HG03139 (cell line): ENCODE results near the gene BRSK2.
"Not testable (repeated sequence)": the region's sequence is repeated elsewhere in the genome, so short reads cannot be mapped to it uniquely, and the experiment has no call there.

Experiments
- ATAC-seq: cut with Tn5 transposase; IDR thresholded peaks from one replicate; pipeline ENCODE4 v1.9.1; 2021; ENCODE audit not compliant: unreplicated experiment

BRSK2 gene

DNA sequence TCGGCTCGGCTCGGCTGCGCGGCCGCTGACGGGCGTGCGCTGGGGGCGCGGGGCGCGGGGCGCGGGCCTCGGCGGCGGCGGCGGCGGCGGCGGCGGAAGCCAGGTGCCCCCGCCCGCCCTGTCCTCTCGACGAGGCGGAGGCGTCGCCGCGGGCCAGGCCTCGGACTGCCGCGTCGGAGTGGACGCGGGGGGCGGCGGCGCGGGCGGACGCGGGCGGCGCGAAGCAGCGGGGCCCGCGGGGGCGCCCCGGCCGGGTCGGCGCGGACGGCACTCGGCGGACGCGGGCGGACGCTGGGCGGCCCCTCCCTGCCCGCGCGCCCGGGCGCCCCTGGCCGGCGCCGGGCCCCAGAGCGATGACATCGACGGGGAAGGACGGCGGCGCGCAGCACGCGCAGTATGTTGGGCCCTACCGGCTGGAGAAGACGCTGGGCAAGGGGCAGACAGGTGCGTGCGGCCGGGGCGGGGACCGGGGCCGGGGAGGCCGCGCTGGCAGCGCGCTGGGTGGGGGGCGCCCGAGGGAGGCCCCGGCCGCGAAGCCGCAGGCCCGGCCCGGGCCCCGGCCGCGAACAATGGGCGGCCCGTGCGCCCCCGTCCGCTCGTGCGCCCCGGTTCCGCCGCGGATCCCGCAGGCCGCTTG is at the start of gene BRSK2:
BRSK2 (plus strand) TSS at position 3 of the 637 bp plus-strand sequence; CDS start at position 354, 351 bp downstream.
- no peak for ATAC-seq

DNA sequence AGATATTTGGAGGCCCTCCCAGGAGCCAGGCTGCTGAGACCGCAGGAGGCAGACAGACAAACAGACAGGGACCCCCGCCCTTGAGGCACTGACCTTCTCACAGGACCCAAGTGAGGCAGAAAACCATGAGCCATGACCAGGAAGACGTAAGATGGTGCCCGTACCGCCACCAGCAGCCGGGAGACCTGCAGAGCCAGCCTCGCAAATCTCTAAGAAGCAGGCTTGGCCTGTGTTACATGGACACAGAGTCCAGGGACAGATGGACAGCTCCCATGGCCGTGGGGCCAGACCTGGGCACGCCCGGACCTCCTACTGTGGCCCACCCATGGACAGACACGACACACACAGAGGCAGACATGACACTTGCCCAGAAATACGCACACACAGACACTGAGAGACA is 49.6 kb upstream of the BRSK2 start:
- no peak for ATAC-seq

DNA sequence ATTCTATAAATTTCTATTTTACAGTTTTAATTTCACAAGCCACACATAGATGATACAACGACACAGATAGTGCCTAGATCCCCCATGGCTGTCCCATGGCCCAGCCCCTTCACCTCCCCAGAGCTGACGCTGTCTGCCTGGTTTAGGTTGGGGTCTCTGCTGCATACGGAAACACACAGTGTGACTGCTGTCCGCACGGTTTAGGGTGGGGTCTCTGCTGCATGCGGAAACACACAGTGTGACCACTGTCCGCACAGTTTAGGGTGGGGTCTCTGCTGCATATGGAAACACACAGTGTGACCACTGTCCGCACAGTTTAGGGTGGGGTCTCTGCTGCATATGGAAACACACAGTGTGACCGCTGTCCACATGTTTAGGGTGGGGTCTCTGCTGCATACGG is 48.5 kb upstream of the BRSK2 start:
- ATAC-seq: not testable (repeated sequence)

DNA sequence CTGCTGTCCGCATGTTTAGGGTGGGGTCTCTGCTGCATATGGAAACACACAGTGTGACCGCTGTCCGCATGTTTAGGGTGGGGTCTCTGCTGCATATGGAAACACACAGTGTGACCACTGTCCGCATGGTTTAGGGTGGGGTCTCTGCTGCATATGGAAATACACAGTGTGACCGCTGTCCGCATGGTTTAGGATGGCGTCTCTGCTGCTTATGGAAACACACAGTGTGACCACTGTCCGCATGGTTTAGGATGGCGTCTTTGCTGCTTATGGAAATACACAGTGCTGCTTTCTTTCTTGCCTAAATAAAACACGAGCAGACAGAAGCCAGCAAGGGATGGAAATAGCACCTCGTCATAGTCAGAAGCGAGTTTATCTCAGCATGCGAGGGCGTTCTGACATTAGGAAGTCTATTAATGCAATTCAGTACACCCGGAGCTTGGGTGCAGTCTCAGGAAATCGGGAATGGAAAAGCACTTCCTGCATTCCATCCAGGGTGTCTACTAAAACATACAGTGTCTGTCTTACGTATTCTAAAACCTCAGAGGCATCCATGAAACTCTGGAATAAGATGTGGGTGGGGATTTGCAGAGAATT is 47.7 kb upstream of the BRSK2 start:
- no peak for ATAC-seq

DNA sequence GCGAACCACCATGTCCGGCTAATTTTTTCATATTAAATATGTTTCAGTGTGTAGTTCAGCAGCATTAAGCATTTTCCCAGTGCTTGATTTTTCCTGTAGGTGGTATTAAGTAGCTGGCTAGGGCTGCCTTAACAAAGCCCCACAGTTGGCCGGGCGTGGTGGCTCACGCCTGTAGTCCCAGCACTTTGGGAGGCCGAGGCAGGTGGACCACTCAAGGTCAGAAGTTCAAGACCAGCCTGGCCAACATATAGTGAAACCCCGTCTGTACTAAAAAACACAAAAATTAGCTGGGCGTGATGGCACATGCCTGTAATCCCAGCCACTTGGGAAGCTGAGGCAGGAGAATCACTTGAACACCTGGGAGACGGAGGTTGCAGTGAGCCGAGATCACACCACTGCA is 46.8 kb upstream of the BRSK2 start:
- ATAC-seq: no peak

DNA sequence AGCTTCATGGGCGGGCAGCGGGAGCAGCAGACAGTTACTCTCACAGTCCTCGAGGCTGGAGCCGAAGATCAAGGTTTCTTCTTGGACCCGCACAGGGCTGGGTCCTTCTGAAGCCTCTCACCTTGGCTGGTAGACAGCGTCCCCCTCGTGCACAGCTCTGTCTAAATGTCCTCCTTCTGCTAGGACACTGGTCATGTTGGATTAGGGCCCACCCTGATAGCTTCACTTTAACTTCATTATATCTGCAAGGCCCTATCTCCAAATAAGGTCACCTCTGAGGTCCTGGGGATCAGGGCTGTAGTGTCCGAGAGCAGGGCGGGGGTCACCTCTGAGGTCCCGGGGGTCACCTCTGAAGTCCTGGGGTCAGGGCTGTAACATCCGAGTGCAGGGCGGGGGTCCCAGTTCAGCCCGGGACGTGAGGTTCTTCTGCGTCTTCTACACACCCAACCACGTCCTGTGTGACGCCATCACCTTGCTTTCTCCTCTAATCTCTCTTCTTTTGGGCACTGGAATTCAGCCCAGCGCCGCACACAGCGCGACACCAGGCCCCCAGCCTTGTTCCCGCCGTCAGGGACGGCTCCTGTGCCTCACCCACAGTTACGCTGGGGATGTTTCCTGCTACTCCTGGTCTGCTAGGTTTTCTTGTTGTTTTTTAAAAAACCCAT is 46.2 kb upstream of the BRSK2 start:
- ATAC-seq: no peak

DNA sequence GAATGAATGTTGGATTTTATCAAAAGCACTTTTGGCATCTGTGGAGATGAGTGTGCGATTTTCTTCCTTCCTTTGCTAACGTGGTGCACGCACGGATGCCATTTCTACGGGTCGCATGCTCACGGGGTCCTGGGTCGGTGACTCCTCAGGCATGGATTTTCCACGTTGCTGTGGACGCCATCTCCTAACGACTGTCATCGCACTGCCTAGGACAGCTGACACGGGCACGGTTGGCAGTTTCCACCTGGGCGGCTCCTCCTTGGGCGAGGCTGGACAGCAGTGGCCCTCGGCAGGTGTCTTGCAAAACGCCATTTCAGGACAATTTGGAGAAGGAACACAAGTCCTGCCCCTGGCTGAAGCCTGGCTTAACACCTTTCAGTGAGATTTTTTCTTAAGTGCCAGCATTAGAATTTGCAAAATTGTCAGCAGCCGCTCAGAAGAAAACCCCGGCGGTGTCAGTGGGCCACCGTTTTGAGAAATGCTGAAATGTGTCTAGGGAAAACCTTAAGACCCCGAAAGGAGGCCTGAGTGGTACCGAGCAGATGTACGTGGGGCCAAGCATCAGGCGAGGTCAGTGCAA is 45.6 kb upstream of the BRSK2 start:
- ATAC-seq: no peak

DNA sequence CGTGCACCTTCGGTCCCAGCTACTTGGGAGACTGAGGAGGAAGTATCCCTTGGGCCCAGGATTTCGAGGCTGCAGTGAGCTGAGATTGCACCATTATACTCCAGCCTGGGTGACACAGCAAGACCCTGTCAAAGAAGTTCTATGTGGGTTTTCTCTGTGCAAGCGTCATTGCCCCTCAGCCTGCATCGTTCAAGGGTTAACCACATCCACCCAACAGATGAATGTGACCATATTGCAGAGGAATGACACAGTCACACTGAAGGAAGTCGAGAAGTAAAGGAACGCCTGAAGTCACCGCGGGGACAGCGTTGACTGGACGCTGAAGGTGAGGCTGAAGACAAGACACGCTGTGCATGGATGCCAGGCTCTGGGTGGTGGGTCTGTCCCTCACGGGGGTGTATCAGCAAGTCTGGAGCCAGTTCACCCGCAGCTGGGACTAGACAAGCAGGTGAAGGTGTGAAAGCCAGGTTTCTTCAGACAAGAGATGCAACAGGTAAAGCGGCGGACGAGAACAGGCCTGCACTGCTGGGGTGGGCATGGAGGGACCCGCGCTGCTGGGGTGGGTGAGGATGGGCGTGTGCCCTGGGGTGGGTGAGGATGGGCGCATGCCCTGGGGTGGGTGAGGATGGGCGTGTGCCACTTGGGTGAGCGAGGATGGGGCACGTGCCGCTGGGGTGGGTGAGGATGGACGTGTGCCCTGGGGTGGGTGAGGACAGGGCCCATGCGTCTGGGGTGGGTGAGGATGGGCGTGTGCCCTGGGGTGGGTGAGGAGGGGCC is 43.8 kb upstream of the BRSK2 start:
- ATAC-seq: no peak

DNA sequence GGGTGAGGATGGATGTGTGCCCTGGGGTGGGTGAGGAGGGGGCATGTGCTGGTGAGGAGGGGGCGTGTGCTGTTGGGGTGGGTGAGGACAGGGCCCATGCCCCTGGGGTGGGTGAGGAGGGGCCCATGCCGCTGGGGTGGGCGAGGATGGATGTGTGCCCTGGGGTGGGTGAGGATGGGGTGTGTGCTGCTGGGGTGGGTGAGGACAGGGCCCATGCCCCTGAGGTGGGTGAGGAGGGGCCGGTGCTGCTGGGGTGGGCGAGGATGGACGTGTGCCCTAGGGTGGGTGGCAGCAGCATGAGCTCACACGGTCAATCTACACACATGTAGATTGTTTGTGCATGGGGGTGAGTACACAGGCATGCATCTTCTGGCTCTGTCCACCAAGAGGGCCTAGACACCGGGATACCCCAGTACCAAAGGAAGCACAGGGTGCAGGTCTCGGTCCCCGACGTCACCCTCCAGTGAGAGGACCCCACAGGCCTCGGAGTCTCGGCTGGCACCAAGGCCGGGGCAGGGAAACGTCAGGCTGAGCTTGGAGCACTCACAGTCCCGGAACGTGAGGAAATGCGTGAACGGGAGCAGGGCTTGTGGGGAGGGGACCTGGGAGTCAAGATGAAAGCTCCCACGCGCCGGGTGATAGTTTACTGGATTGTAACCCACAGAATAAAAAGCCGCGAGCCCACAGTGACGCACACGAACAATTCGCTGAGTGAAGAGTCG is 42.9 kb upstream of the BRSK2 start:
- ATAC-seq: no peak

DNA sequence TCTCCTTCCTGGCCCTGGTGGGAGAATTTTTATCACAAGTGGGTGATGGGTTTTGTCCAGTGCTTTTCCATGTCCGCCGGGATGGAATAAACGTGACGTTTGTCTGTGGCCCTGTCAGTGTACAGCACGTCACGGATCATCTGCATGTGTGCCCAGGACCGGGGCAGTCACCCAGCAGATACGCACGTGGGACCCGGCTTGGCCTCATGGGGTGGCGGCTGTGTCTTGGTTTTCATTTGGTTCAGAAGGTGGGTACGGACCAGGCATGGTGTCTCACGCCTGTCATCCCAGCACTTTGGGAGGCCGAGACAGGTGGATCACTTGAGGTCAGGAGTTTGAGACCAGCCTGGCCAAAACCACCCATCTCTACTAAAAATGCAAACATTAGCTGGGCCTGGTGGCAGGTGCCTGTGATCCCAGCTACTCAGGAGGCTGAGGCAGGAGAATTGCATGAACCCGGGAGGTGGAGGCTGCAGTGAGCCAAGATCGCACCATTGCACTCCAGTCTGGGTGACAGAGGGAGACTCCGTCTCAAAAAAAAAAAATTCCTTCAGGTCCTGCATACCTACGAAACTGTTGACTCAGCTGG is 42.2 kb upstream of the BRSK2 start:
- not testable (repeated sequence) for ATAC-seq

DNA sequence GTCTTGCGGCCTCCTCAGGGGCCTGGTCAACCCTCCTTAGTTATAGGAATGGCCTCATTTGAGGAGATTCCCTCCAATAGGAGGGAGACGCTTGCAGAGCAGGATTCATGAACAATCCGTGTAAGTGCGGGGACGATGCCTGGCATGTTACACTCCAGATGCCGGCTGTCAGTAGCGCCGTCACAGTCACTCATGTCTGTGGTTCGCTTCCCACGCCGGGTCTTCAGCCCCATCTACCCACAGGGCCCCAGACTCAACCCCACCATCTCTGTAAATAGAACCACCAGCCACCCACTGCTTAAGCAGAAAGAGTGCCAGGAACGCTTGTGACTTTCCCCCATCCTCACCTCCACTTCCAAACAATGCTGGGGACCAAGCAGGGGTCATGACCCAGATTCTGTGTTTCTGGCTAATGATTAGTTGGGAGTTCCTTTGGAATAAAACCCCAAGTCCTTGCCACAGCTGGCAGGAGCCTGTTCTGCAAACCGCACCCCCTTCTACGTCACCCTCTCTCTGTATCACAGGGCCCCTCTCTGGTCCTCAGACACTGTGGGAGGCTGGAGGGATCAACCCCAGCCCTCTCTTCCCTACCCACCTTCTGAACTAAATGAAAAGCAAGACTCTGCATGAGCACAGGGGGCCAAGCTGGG is 41.5 kb upstream of the BRSK2 start:
- no peak for ATAC-seq

DNA sequence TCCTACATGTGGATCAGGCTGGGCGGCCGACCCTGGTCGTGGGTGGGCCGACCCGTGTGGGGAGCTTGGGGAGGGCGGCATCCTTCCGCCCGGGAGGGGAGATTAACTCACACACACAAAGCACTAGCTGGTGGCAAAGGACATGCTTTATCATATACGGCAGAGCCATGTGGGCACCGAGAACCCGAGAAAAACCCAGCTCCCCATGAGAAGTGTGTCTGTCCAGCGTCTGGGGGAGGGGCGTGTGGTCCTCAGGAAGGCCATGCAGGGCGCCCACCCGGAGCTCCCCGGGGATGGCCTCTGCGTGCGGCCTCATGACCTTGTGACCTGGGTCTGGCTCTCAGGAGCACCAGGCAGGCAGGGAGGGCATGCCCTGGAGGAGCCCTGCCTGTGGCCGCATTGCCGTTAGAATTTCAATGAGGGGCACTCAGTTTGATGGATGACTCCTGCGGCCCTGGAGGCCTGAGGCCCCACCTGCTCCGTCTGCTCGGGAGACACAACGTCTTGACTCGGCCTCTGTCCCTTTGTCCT is 40.9 kb upstream of the BRSK2 start:
- ATAC-seq: no peak

DNA sequence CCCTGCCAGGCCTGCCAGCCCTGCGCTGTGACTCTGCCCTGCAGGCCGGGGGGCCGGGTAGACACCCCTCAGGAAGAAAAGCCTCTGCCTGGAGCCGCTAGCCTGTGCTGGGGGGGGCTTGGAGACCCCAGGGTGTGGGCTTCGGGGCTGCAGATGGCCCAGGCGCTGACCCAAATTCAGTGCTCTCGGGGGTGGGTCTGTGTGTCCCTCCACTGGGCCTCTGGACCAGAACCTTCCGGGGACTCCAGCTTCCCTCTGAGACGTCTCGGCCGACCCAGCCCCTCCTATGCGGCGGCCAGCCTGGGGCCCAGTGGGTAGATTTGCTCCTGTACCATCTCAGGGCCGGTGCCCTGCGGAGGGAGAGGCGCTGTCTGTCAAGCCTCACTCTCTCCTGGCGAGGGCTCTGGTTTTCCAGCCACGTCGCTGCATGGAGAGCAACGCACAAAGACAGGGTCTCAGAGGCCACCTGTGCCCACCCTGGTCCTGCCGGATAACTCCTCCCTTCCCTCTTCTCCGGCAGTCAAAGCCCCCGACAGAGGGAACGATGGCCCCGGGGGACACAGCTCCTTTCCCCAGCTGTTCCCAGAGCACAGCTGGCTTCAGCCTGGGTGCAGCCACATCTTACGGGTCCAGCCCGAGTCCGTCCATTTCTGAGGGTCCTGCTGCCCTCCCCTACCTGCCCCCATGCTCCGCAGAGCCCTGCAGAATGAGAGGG is 40.2 kb upstream of the BRSK2 start:
- no peak for ATAC-seq

DNA sequence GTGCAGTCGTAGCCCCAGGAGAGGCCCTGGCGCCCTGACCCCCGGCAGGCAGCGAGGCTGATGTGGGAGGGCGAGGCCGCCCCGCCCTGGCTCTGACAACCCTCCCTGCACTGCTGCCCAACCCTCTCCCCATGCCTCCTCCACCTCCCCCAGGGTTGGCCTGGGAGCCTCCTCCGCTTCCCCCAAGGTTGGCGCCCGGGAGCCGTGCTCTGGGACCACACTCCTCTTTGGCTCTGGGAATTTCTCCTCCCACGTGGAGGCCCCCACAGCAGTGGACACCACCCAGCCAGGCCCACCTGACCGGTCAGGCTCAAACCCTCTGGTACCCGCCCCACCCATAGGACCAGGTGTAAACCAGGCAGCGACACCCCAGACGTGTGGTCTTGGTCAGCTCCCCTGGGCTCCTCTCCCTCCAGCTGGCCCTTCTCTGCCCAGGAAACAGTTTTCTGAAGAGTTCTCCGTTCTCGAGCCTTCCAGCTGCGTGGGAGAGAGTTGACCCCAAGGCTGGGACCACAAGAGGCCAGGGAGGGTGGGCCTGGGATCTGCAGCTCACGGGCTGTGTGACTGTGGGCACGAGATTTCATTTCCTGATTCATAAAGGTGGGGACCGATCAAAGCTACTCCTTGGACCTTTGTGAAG is 39.5 kb upstream of the BRSK2 start:
- ATAC-seq: no peak

DNA sequence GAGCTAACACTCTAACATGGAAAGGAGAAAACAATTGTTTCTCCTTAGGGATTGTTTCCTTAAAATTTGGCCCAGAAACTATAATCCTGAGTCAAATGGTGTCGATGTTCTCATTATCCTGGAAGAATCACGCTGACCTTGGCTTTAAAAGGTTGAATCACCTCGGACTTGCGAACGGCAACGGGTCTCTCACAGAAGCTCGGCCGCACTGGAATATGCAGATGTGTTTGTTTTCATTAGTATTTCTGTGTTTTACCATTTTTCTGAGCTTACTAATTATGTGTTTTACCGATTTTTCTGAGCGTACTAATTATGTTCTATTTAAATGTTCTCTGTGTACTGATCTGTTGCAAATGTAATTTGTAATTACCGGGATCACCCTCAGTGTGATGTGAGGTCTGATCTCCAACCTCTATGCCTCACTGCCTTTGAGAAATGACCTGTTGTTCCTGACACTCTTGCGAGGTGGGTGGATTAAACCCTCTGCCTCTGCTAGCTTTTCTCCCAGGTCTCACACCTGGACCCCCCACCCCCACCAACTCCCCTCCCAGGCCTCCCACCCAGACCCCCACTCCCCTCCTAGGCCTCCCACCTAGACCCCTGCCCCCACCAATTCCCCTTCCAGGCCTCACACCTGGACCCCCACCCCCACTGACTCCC is 38.3 kb upstream of the BRSK2 start:
- no peak for ATAC-seq

DNA sequence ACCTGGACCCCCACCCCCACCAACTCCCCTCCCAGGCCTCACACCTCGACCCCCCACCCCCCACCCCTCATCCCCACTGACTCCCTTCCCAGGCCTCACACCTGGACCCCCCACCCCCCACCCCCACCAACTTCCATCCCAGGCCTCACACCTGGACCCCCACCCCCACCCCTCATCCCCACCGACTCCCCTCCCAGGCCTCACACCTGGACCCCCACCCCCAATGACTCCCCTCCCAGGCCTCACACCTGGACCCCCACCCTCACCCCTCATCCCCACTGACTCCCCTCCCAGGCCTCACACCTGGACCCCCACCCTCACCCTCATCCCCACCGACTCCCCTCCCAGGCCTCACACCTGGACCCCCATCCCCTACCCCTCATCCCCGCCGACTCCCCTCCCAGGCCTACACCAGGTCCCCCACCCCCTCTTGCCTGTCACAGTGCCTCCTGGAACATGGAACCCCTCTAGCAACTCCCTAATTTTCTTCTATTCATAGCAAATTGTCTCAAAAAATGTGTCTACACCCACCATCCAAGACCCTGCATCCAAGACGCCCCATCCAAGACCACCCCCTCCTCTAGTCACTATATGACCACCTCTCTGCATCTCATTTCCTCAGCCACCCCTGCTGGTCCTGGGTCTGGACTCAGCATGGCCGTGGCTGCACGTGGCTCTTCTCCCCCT is 36.9 kb upstream of the BRSK2 start:
- no peak for ATAC-seq

DNA sequence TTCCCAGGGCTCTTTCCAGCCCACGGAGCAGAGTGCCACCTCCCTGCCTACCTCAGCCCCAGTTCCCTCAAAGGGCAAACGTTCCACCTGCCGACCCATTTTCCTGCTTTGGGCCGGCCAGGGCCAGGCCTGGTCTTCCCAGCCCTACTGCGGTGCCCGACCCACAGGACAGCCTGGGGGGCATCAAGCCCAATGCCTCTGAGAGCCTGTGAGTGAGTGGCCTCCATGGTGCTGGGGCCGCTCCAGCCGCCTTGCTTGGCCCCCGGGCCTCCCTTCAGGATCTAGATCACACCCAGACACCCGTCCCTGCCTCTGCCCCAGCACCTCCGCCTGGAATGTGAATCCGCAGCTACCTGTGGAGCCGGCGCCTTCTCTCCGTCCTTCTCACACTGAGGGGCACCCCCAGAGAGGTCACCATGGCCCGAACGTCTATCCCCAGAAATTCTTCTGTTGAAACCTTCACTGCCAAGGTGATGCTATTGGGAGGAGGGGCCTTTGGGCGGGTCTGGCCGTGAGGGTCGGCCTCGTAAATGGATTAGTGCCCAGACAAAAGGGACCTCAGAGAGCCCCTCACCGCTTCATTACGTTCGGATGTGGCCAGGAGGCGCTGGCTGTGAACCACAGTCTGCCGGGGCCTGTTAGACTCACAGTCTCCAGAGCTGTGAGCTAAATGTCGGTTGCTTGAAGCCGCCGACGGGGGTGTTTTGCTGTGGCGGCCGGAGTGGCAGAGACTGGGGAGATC is 36.2 kb upstream of the BRSK2 start:
- no peak for ATAC-seq
